ENCODE measurements around the gene NPEPL1.
"Not testable (repeated sequence)": the region's sequence is repeated elsewhere in the genome, so short reads cannot be mapped to it uniquely, and the experiment has no call there.

Gene NPEPL1

DNA sequence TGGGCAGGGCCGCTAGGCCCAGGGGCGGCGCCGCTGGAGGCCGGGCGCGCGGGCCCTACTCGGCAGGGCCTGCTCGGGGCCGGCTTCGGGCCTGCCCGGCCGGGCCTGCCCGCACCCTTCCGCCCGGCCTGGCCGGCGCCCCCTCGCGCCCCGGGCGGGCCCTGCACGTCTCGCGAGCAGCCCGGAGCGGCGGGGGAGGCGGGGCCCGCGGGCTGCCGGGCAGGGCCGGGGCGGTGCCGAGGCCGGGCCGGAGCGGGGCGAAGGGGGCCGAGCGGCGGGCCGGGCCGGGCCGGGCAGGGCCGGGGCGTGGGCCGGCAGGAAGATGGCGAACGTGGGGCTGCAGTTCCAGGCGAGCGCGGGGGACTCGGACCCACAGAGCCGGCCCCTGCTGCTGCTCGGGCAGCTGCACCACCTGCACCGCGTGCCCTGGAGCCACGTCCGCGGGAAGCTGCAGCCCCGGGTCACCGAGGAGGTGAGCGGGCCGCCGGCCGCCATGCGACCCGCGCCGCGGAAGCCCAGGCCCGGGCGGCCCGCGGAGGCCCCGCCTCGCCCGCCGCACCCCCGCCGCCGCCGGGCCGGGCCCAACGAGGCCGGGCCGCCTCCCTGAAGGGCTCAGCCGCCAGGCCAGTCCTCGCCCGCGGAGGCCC lies at the start of gene NPEPL1:
NPEPL1 (plus strand) TSS at position 222 of the 647 bp plus-strand sequence; CDS start at position 323, 101 bp downstream.
- DNase-seq (ENCODE audit: low spot score), result peak; percentile 56

GRCh38 chr20:58642896-58643295 lies 49.7 kb upstream of the NPEPL1 start:
- DNase-seq (ENCODE audit: low spot score), result not testable (repeated sequence)

DNA sequence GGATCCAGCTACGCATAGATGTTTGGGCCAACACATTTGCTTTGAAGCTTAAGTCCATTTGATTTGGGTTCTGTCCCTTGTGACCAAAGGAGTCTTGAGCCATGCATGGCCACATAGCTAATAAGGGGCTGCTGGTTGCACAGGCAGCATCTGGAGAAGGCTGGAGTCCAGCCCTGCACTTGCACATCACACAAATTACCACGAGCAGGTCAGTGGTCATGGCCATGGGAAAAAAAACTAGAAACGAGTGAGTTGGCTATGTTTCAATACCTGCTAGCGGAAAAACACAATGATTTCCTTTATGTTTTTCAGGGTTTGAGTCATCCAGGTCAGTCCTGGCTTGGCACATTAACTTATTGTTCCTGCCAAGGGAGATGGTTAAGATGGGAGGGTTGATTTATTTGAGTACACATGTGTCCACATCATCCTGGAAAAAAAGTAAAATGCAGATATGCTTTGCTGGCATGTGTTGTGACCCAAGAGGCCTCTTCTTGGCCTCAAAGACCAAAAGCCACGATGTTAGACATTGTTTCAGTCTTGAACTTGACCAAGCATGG lies 47.1 kb upstream of the NPEPL1 start:
- no peak for DNase-seq (ENCODE audit: low spot score)

- DNase-seq (ENCODE audit: low spot score), result no peak
These were observed 46.3 kb upstream of the NPEPL1 start for GRCh38 chr20:58646257-58646656.

- DNase-seq (ENCODE audit: low spot score), result no peak
These were observed 45.9 kb upstream of the NPEPL1 start for GRCh38 chr20:58646703-58647102.

- DNase-seq (ENCODE audit: low spot score), result no peak
These were observed 45.3 kb upstream of the NPEPL1 start for GRCh38 chr20:58647162-58647795.

GRCh38 chr20:58647796-58648501 lies 44.7 kb upstream of the NPEPL1 start:
- no peak for DNase-seq (ENCODE audit: low spot score)

- DNase-seq (ENCODE audit: low spot score), result not testable (repeated sequence)
These were observed 44.1 kb upstream of the NPEPL1 start for GRCh38 chr20:58648502-58648825.

DNA sequence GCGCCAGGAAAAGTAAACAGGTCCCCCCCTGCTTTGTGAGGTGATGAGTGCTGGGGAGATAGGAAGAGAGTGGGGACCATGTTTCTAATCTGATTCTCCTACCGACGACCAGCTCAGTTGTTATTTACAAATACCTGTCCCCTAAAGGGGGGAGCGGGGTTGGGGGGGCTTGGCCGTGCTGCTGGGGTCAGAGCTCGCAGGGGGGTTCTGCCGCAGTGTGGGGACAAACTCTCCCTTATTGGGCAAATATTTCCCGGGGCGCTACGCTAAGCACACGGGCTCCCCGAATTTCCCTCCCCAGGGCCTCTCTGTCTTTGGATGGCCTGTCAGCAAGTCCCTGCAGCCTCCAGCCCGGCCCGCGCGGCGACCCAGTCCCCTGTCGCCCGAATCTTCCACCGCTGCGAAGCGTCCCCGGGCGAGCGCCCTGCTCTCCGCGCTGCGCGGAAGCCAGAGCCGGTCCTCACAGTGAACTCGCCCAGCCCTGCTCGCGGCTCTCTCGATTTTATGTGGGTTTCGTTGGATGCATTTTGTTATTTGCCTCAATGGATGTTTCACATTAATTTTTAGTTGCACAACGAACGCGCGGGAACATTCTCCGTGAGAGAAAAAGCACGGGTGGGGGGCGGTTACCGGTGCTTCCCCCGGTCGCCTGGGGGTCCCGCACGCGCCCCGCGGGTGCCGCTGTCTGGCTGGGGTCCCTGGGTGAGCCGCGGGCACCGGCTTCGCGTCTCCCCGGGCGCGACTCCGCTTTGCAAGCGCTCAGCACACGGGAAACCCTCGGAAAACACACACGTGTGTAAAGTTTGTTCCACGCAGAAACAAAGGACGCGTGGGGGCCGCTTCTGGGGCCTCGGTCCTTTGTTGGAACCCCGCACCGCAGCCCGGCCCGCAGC lies 43.1 kb upstream of the NPEPL1 start:
- DNase-seq (ENCODE audit: low spot score), result peak; percentile 20

- peak; percentile 17 for DNase-seq (ENCODE audit: low spot score)
These were observed 42.3 kb upstream of the NPEPL1 start for GRCh38 chr20:58650181-58650775.

GRCh38 chr20:58650776-58651558 lies 41.6 kb upstream of the NPEPL1 start, which contains the start of gene STX16:
TSS of gene STX16 (plus strand) at chr20:58651283. CDS start at chr20:58652007, 724 bp downstream.
- DNase-seq (ENCODE audit: low spot score), result peak; percentile 85

- no peak for DNase-seq (ENCODE audit: low spot score)
These were observed 41.0 kb upstream of the NPEPL1 start for GRCh38 chr20:58651559-58651945.

- DNase-seq (ENCODE audit: low spot score), result peak; percentile 89
These were observed 40.5 kb upstream of the NPEPL1 start for GRCh38 chr20:58651946-58652605.

DNA sequence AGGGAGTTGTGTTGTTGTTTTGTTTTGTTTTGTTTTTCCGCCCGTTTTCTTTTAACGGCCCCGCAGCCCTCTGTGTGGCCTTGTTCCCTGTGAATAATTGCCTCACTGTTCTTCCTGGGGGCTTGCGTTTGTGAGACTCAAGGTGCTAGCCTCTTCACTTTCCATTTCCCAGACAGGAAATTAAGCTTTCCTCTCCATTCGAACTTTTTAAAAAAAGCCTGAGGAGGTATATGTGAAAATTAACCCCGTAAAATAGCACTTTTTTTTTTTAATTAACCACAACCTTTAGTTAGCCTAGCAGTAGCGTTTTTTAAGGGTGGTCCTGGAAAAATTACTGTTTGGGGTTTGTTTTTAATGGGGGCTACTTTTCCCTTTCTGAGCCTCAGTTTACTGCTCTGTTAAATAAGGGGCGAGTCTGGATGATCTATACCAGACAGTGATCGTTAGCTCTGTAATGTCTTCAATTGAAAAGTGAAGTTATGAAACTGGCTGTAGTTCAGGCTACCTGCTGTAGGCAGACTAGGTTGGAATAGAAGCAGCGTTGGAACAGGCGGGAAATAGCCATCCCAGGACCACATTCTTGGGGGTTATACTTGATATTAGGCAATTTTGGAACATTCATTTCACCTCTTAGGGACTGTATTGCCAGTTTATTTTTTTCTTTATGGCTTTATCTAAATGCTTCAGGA lies 39.9 kb upstream of the NPEPL1 start:
- DNase-seq (ENCODE audit: low spot score), result no peak

DNA sequence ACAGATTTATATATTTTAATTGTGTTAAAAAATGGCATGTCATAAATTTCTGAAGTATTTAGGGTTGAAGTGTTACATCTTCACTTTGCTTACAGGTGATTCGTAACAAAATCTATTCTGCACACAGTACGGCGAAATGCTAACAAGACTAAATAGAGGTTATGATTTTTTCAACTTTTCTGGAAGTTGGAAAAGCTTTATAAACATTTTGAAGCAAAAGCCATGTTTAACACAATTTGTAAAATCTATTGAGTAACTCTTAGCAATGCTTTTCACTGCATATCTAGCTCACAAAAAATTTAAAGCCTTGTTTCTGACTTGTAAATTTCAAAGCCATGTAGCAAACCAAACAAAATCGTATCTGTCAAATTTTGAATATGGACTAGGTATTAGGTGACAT lies 38.3 kb upstream of the NPEPL1 start:
- DNase-seq (ENCODE audit: low spot score), result no peak

DNA sequence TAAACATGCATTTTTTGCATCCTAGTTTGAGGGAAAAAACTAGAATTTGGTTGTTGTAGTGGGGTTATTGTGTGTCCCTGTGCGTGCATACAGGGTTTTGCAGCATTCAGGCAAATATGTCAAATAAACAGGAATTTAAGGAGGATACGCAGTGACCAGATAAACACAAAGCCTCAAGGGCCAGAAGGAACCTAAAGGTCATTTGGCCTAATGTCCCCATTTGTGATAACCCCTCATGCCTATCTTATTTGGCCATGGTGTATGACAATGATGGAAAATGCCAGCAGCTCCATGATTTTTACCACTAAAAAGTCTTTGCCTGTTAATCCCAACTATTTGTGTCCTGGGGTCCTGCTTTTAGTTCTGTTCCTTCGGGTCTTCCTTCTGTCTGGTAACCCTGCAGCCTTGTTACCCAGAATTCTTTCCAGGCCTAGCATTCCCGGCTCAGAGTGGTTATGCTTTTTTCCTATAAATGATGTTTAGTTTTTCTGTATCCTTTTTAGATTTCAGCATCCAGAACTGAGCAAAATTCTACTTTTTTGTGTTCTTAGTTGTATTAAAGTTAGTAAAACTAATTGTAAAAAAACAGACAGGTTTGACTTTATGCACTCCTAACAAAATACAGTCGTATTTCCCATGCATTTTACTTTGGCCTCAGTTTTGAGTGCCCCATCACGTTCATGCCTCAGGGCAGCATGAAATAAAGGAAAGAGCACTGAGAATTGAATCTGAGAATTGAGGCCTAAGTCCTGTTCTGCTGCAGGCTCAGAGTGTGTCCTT lies 37.1 kb upstream of the NPEPL1 start:
- no peak for DNase-seq (ENCODE audit: low spot score)

- DNase-seq (ENCODE audit: low spot score), result no peak
These were observed 35.8 kb upstream of the NPEPL1 start for GRCh38 chr20:58656831-58657230.

DNA sequence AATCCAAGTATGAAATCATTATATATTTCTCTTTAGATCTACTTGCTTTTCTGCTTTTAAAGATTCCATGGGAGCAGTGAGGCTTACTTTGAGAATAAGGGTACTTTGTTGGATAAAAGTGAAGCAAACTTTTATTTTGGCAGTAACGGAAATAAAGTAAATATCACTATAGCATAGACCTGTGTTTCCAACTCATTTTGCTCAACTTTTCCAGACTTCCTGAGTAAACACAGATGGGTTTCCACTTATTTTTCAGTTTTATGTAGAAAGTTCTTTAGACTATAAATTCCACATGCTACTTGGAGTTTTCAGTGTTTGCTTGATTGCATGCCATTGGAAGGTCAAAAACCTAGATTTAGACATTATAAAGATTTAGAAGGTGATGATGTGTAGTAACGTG lies 35.3 kb upstream of the NPEPL1 start:
- DNase-seq (ENCODE audit: low spot score), result no peak

- no peak for DNase-seq (ENCODE audit: low spot score)
These were observed 34.6 kb upstream of the NPEPL1 start for GRCh38 chr20:58657986-58658385.
